HepG2 (cell line): ENCODE measurements around the gene HSPA1L. TPM values are rescaled to one million over a fixed set of nuclear protein-coding genes. Genes with fewer than 3 reads are reported as not detected.

Experiments used
- AGO2 ChIP-seq: fragments of 200-400 bp; formaldehyde crosslinking; optimal IDR thresholded peaks from 2 replicates; pipeline ENCODE3; 2017; ENCODE audit warnings: mild to moderate bottlenecking, low read depth, low read length, moderate library complexity
- E2F1 ChIP-seq: sonication (generic); formaldehyde crosslinking; IDR thresholded peaks from 2 replicates; pipeline ENCODE4 v1.5.0; 2020; ENCODE audit warnings: missing genetic modification reagents
- HNRNPH1 ChIP-seq: fragments of 200-400 bp; formaldehyde crosslinking; optimal IDR thresholded peaks from 2 replicates; pipeline ENCODE3; 2017; ENCODE audit warnings: mild to moderate bottlenecking, low read depth, low read length
- IRF1 ChIP-seq: sonication (generic); formaldehyde crosslinking; IDR thresholded peaks from 2 replicates; pipeline ENCODE4 v1.4.0; 2020; ENCODE audit warnings: low read depth, mild to moderate bottlenecking, missing genetic modification reagents
- NR0B2 ChIP-seq: sonication (generic); formaldehyde crosslinking; IDR thresholded peaks from 2 replicates; pipeline ENCODE4 v1.4.0; 2020; ENCODE audit warnings: mild to moderate bottlenecking, missing genetic modification reagents
- RERE ChIP-seq: IDR thresholded peaks from 2 replicates; pipeline ENCODE4 v1.6.1; 2016; ENCODE audit warnings: low read depth, missing genetic modification reagents, missing compliant biosample characterization
- SETDB1 ChIP-seq: sonication (generic); formaldehyde crosslinking; IDR thresholded peaks from 2 replicates; pipeline ENCODE4 v1.5.1; 2020; ENCODE audit warnings: missing genetic modification reagents, mild to moderate bottlenecking, borderline replicate concordance
- SRSF1 ChIP-seq: fragments of 200-400 bp; formaldehyde crosslinking; optimal IDR thresholded peaks from 2 replicates; pipeline ENCODE3; 2017; ENCODE audit warnings: mild to moderate bottlenecking, low read depth, low read length, moderate library complexity
- TERF1 ChIP-seq: sonication (generic); formaldehyde crosslinking; IDR thresholded peaks from 2 replicates; pipeline ENCODE4 v1.8.0; 2022; ENCODE audit warnings: mild to moderate bottlenecking, missing genetic modification reagents, moderate library complexity
- ZMYM2 ChIP-seq: sonication (generic); formaldehyde crosslinking; IDR thresholded peaks from 2 replicates; pipeline ENCODE4 v1.8.0; 2022; ENCODE audit warnings: mild to moderate bottlenecking, missing genetic modification reagents
- ZNF234 ChIP-seq: sonication (generic); formaldehyde crosslinking; conservative IDR thresholded peaks from 2 replicates; pipeline ENCODE4 v1.5.1; 2020; ENCODE audit warnings: mild to moderate bottlenecking, missing genetic modification reagents
- ZNF263 ChIP-seq: sonication (generic); formaldehyde crosslinking; IDR thresholded peaks from 2 replicates; pipeline ENCODE4 v1.4.0; 2020; ENCODE audit warnings: missing genetic modification reagents
- ZNF292 ChIP-seq: sonication (generic); formaldehyde crosslinking; IDR thresholded peaks from 2 replicates; pipeline ENCODE4 v1.8.1; 2022; ENCODE audit warnings: mild to moderate bottlenecking, low read depth, missing genetic modification reagents, borderline replicate concordance
- ZNF44 ChIP-seq: sonication (generic); formaldehyde crosslinking; IDR thresholded peaks from 2 replicates; pipeline ENCODE4 v1.5.1; 2020; ENCODE audit warnings: mild to moderate bottlenecking, missing genetic modification reagents
- ZNF572 ChIP-seq: sonication (generic); formaldehyde crosslinking; IDR thresholded peaks from 2 replicates; pipeline ENCODE4 v1.5.1; 2020; ENCODE audit warnings: mild to moderate bottlenecking, missing genetic modification reagents
- ZNF737 ChIP-seq: sonication (generic); formaldehyde crosslinking; IDR thresholded peaks from 2 replicates; pipeline ENCODE4 v1.5.0; 2020; ENCODE audit warnings: missing genetic modification reagents, mild to moderate bottlenecking, borderline replicate concordance
- ZNF777 ChIP-seq: sonication (generic); formaldehyde crosslinking; IDR thresholded peaks from 2 replicates; pipeline ENCODE4 v1.4.0; 2020; ENCODE audit warnings: missing genetic modification reagents
- ZNF792 ChIP-seq: IDR thresholded peaks from 2 replicates; pipeline ENCODE4 v1.6.1; 2016
- ZSCAN29 ChIP-seq: sonication (generic); formaldehyde crosslinking; conservative IDR thresholded peaks from 2 replicates; pipeline ENCODE4 v1.4.0; 2020; ENCODE audit warnings: mild to moderate bottlenecking, missing genetic modification reagents
- polyA plus RNA-seq, 8 experiments: library from polyadenylated mRNA; depleted of rRNA in 3 of 8; stranded (reverse) in 7 of 8; unstranded in 1 of 8; fragments of >200 nt; fragmentation: Illumina TruSeq in 4 of 8; extraction: Trizol in 4 of 8; gene quantifications; 2 replicates each; pipeline versions ENCODE4 v1.2.1 to v1.2.3, GENCODE V29; 2011 to 2016; ENCODE audit warnings: low read depth in 4 of 8, missing spikeins in 1 of 8, mixed read lengths in 1 of 8; ENCODE audit not compliant: insufficient read depth in 1 of 8
- total RNA-seq, 5 experiments: library from RNA; depleted of rRNA; stranded (reverse); fragments of >200 nt; fragmentation: Illumina TruSeq; extraction: Trizol; gene quantifications; 2 replicates each; pipeline ENCODE4 v1.2.3, GENCODE V29; 2016; ENCODE audit warnings: low read depth in 1 of 5
- TF ChIP-seq, protein P1 (sequence below): sonication (generic); formaldehyde crosslinking; IDR thresholded peaks from 2 replicates; pipeline ENCODE4 v1.8.1; 2023; ENCODE audit warnings: missing genetic modification reagents, mild to moderate bottlenecking, borderline replicate concordance

HSPA1L gene
- total and polyA plus RNA-seq, 2 of the 13 experiments (the other 11 are each of a cell fraction or from before 2014, with no cell fraction given) = 0.55 to 1.0 TPM

DNA sequence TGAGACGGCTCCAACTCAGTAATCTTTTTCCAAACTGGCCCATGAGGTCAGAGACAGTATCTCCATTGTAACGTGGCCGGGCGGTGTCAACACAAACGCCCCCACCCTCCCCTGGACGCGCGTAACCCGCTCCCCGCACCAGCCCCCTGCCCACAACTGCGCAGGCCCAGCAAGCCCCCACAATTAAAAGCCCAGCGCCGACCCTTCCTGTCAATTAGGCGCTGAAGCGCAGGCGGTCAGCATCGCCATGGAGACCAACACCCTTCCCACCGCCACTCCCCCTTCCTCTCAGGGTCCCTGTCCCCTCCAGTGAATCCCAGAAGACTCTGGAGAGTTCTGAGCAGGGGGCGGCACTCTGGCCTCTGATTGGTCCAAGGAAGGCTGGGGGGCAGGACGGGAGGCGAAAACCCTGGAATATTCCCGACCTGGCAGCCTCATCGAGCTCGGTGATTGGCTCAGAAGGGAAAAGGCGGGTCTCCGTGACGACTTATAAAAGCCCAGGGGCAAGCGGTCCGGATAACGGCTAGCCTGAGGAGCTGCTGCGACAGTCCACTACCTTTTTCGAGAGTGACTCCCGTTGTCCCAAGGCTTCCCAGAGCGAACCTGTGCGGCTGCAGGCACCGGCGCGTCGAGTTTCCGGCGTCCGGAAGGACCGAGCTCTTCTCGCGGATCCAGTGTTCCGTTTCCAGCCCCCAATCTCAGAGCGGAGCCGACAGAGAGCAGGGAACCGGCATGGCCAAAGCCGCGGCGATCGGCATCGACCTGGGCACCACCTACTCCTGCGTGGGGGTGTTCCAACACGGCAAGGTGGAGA lies at the start of gene HSPA1L, which contains the start of gene HSPA1A (continued):
- TF ChIP-seq AGO2 (peak; percentile 64), ZNF44 (no peak), ZNF572 (CRISPR knock-in tag) (no peak), SETDB1 (CRISPR knock-in tag) (no peak), ZMYM2 (no peak), ZNF792 (peak; percentile 25; the same call in 1 of the 2 replicates), IRF1 (no peak), ZNF263 (peak; percentile 25; the same call in 1 of the 2 replicates), E2F1 (CRISPR knock-in tag) (no peak; the same call in 1 of the 2 replicates), ZSCAN29 (CRISPR knock-in tag) (no peak), RERE (no peak; the same call in 1 of the 2 replicates), ZNF777 (CRISPR knock-in tag) (no peak), NR0B2 (CRISPR knock-in tag) (no peak), ZNF737 (CRISPR knock-in tag) (no peak), ZNF292 (CRISPR knock-in tag) (no peak), SRSF1 (peak; percentile 65), HNRNPH1 (no peak), ZNF234 (CRISPR knock-in tag) (no peak), TERF1 (CRISPR knock-in tag) (no peak)
- TF ChIP-seq, protein P1, sequence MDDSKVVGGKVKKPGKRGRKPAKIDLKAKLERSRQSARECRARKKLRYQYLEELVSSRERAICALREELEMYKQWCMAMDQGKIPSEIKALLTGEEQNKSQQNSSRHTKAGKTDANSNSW = 0 out of 2 replicates have a peak, but pooled peaks have one; percentile 38
